Measurements from ENCODE around the gene DFFA.
"Not testable (repeated sequence)": the region's sequence is repeated elsewhere in the genome, so short reads cannot be mapped to it uniquely, and the experiment has no call there.

Gene DFFA

GRCh38 chr1:10457875-10458274 lies 14.5 kb downstream of the DFFA start:
- no peak for DNase-seq (ENCODE audit: low read depth)

GRCh38 chr1:10457462-10457861 lies 14.9 kb downstream of the DFFA start:
- not testable (repeated sequence) for DNase-seq (ENCODE audit: low read depth)

GRCh38 chr1:10456661-10457060 lies 15.7 kb downstream of the DFFA start:
- no peak for DNase-seq (ENCODE audit: low read depth)

GRCh38 chr1:10456048-10456447 lies 16.3 kb downstream of the DFFA start:
- DNase-seq (ENCODE audit: low read depth) = no peak

- no peak for DNase-seq (ENCODE audit: low read depth)
These were observed 21.0 kb downstream of the DFFA start for GRCh38 chr1:10451287-10451686.

GRCh38 chr1:10450836-10451235 lies 21.5 kb downstream of the DFFA start:
- DNase-seq (ENCODE audit: low read depth) = no peak

GRCh38 chr1:10450156-10450814 lies 22.0 kb downstream of the DFFA start:
- DNase-seq (ENCODE audit: low read depth) = no peak

GRCh38 chr1:10449751-10450150 lies 22.6 kb downstream of the DFFA start, which contains the start of gene CORT:
Gene CORT, plus strand, starts transcription at chr1:10450031. Its CDS starts 193 bp downstream, at chr1:10450224.
- DNase-seq (ENCODE audit: low read depth) = no peak

- no peak for DNase-seq (ENCODE audit: low read depth)
These were observed 25.4 kb downstream of the DFFA start for GRCh38 chr1:10446790-10447422.

GRCh38 chr1:10444795-10445397 lies 27.4 kb downstream of the DFFA start:
- no peak for DNase-seq (ENCODE audit: low read depth)

- no peak for DNase-seq (ENCODE audit: low read depth)
These were observed 28.1 kb downstream of the DFFA start for GRCh38 chr1:10444248-10444647.

- no peak for DNase-seq (ENCODE audit: low read depth)
These were observed 31.5 kb downstream of the DFFA start for GRCh38 chr1:10440794-10441193.

GRCh38 chr1:10440305-10440704 lies 32.0 kb downstream of the DFFA start:
- DNase-seq (ENCODE audit: low read depth) = no peak

- DNase-seq (ENCODE audit: low read depth) = no peak
These were observed 33.6 kb downstream of the DFFA start for GRCh38 chr1:10438677-10439163.

- no peak for DNase-seq (ENCODE audit: low read depth)
These were observed 35.3 kb downstream of the DFFA start for GRCh38 chr1:10437052-10437451.

- DNase-seq (ENCODE audit: low read depth) = no peak
These were observed 37.7 kb downstream of the DFFA start for GRCh38 chr1:10434590-10434989.

GRCh38 chr1:10433790-10434189 lies 38.5 kb downstream of the DFFA start:
- DNase-seq (ENCODE audit: low read depth) = no peak

GRCh38 chr1:10432910-10433700 lies 39.2 kb downstream of the DFFA start:
- no peak for DNase-seq (ENCODE audit: low read depth)

GRCh38 chr1:10431070-10431730 lies 41.1 kb downstream of the DFFA start:
- DNase-seq (ENCODE audit: low read depth) = no peak

- DNase-seq (ENCODE audit: low read depth) = peak; percentile 89
These were observed 41.9 kb downstream of the DFFA start, which contains the start of gene CENPS for GRCh38 chr1:10430216-10431069. Gene CENPS, plus strand, starts transcription at chr1:10430433. Its CDS starts 85 bp downstream, at chr1:10430518.

GRCh38 chr1:10429868-10430215 lies 42.5 kb downstream of the DFFA start:
- DNase-seq (ENCODE audit: low read depth) = no peak

Data from stimulated activated CD8-positive, alpha-beta memory T cell treated with anti-CD3 and anti-CD28 coated beads, Interleukin-12 subunit alpha, Interleukin-12 subunit beta, amount 100 ng/mL, for 1 hour (primary cell).